ENCODE data around the gene LITAF.

Gene LITAF

DNA sequence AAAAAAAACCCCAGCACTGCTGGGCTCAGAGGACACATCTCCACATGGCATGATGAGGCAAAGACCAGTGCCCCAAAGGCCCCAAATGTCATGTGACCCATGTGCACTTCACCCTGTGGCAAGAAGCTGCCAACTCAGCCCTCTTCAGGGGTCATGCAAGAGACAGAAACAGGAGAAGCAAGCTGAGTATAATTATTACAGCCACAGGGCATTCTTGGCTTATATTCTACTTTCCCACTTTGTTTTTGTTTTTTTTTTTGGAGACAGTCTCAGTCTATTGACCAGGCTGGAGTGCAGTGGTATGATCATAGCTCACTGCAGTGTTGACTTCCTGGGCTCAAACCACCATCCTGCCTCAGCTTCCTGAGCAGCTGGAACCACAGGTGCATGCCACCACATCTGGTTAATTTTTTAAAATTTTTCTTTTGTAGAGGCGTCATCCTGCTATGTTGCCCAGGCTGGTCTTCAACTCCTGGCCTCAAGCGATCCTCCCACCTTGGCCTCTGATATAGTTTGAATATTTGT, 32.7 kb upstream of the LITAF start:
- no peak for DNase-seq (ENCODE audit: low read depth)
- Histone ChIP-seq H3K27me3 (replicated peaks; ENCODE audit: control insufficient read depth, insufficient read depth, low read length) (no peaks in the 10 kb centered on the region), H3K36me3 (ENCODE audit: control insufficient read depth, insufficient read depth, low read length, severe bottlenecking) (no peaks in the 10 kb centered on the region), H3K4me1 (ENCODE audit: control insufficient read depth, insufficient read depth, low read length) (peaks cover 3% of the 10 kb centered on the region), H3K4me3 (ENCODE audit: low read length) (no peak overlapping the region), H3K9me3 (ENCODE audit: control insufficient read depth, low read length) (no peaks in the 10 kb centered on the region), H3K9ac (ENCODE audit: low read length) (no peak overlapping the region)

DNA sequence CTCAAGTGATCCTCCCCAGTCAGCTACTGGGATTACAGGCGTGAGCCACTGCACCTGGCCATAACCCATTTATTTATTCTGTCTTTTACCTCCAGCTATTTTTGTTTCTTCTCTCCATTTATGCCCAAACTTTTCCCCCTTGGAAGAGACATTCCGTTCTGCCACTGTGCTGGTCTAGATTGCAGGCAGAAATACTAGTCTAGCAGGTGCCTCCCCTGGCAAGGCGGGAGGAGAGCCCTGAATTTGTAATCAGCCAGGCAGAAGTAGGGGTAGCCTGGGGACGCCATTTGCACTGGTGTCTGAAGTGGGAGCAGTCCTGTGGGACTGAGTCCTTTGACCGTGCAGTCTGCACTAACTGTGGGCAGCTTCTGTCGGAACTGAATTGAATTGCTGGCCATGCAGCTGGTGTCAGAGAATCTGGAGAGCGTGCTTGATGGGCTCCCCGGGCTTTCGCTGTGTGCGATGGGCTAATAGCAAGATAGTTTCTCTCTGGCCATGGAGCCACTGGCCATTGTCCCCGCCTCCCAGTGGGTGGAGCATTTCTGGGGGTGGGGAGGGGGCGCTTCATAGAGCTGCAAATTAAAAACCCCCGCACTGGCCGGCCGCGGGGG, 31.5 kb upstream of the LITAF start:
- Histone ChIP-seq H3K9ac (ENCODE audit: low read length) (no peak overlapping the region), H3K4me1 (ENCODE audit: control insufficient read depth, insufficient read depth, low read length) (peaks cover 3% of the 10 kb centered on the region), H3K9me3 (ENCODE audit: control insufficient read depth, low read length) (no peaks in the 10 kb centered on the region), H3K36me3 (ENCODE audit: control insufficient read depth, insufficient read depth, low read length, severe bottlenecking) (no peaks in the 10 kb centered on the region), H3K27me3 (replicated peaks; ENCODE audit: control insufficient read depth, insufficient read depth, low read length) (no peaks in the 10 kb centered on the region), H3K4me3 (ENCODE audit: low read length) (no peak overlapping the region)
- no peak for DNase-seq (ENCODE audit: low read depth)

DNA sequence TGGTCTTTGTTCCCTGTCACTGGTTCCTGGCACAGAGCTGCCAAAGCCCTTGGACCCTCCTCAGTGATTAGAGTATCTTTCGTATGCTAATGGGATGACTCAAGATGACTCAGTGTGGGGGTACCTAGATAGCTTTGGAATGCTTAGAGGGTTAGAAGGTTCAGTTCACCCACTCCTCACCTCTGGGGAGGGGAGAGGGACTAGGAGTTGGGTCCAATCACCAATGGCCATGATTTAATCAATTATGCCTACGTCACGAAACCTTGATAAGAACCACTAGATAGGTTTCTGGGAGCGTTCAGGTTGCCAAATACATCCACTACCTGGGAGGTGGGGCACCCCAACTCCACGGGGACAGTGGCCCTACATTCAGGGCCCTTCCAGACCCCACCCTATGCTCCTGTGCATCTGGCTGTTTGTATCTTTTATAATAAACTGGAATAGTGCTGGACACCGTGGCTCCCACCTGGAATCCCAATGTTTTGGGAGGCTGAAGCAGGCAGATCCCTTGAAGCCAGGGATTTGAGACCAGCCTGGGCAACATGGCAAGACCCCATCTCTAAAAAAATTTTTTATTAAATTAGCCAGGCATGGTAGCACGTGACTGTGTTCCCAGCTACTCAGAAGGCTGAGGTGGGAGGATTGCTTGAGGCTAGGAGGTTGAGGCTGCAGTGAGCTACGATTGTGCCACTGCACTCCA, 29.2 kb upstream of the LITAF start:
- no peaks in the 10 kb centered on the region for H3K27me3 ChIP-seq (replicated peaks; ENCODE audit: control insufficient read depth, insufficient read depth, low read length)
- H3K4me1 ChIP-seq (ENCODE audit: control insufficient read depth, insufficient read depth, low read length): peaks cover 3% of the 10 kb centered on the region
- H3K4me3 ChIP-seq (ENCODE audit: low read length): no peak overlapping the region
- H3K9ac ChIP-seq (ENCODE audit: low read length): no peak overlapping the region
- no peaks in the 10 kb centered on the region for H3K9me3 ChIP-seq (ENCODE audit: control insufficient read depth, low read length)
- H3K36me3 ChIP-seq (ENCODE audit: control insufficient read depth, insufficient read depth, low read length, severe bottlenecking): no peaks in the 10 kb centered on the region
- no peak for DNase-seq (ENCODE audit: low read depth)

DNA sequence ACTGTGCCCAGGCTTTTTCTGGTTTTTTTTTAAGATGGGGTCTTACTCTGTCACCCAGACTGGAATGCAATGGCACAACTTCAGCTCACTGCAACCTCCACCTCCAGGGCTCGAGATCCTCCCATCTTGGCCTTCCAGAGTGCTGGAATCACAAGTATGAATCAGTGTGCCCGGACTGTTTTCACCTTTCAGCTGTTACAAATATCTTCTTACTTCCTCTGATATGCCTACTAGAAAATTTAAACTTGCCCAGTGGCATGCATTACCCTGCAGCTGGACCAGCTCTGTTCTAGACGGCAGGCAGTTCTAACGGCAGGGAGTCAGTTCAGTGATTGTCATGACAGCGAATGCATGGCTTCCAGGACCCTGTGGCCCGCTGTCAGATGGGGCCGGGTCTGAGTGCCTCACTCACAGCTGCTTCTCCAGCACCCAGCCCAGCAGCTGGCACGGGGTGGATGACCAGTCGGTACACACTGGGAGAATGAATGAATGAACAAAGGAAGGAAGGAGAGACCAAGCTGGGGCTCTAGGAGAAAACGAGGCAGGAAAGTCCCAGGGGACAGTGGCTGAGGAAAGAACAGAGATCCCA, 28.0 kb upstream of the LITAF start:
- no peak overlapping the region for H3K9ac ChIP-seq (ENCODE audit: low read length)
- H3K4me1 ChIP-seq (ENCODE audit: control insufficient read depth, insufficient read depth, low read length): peaks cover 3% of the 10 kb centered on the region
- H3K36me3 ChIP-seq (ENCODE audit: control insufficient read depth, insufficient read depth, low read length, severe bottlenecking): no peaks in the 10 kb centered on the region
- no peak overlapping the region for H3K4me3 ChIP-seq (ENCODE audit: low read length)
- peaks cover 9% of the 10 kb centered on the region for H3K27me3 ChIP-seq (replicated peaks; ENCODE audit: control insufficient read depth, insufficient read depth, low read length)
- DNase-seq (ENCODE audit: low read depth): no peak
- no peaks in the 10 kb centered on the region for H3K9me3 ChIP-seq (ENCODE audit: control insufficient read depth, low read length)

DNA sequence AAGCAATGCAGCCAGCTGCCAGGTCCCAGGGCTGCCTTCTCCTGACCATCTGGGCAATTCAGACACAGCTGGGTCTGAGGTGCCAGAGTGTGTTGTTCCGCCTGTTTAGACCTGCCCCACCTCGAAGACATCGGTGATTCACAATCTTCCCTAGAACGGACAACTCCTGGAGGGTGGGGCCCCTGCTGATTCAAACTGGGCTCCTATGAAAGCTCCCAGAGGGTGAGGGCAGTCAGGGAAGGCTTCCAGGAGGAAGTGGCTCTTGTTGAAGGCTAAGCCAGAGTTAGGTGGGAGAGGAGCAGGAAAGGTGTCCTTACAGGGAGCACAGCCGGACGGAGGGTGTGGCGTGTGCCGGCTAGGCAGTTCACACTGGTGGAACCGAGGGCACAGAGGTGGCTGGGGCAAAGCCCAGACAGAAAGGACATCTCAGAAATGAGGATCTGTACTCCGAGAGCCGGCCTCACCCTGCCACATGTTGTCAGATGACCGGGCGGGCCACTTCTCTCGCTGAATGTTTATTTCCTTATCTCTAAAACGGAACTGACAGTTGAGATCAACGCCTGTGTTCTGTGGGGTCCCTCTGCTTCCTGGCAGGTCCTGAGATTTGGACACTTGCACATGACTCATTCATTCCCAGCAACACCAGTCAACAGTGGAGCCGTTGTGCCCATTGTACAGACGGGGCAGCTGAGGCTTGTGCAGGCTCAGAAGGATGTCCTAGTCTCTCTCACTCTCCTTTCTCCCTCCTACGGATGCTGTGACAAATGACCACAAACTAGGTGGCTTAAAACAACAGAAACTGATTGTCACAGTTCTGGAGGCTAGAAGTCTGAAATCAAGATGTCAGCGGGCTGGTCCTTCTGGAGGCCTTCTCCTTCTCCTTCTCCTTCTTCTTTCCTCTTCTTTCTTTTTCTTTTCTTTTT, 26.9 kb upstream of the LITAF start:
- DNase-seq (ENCODE audit: low read depth): no peak

DNA sequence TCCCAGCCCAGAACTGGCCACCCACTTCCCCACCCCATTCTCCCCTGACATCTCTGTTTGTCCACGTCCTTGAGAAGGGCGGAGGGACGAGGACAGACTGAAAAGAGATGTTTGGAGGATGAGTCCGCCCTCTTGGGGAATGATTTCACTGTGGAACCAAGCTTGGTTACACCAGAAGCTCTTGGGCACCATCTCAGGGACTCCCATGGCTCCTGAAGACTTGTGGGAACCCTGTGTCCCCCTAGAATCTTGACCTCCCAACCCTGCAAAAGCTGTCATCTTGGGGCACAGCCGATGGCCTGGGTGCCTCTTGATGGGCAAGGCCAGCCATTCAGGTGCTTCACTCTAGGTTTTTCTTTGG, 25.9 kb upstream of the LITAF start:
- Histone ChIP-seq H3K36me3 (ENCODE audit: control insufficient read depth, insufficient read depth, low read length, severe bottlenecking) (no peaks in the 10 kb centered on the region), H3K27me3 (replicated peaks; ENCODE audit: control insufficient read depth, insufficient read depth, low read length) (peaks cover 19% of the 10 kb centered on the region), H3K9me3 (ENCODE audit: control insufficient read depth, low read length) (no peaks in the 10 kb centered on the region), H3K4me1 (ENCODE audit: control insufficient read depth, insufficient read depth, low read length) (no peaks in the 10 kb centered on the region), H3K9ac (ENCODE audit: low read length) (no peak overlapping the region), H3K4me3 (ENCODE audit: low read length) (no peak overlapping the region)
- no peak for DNase-seq (ENCODE audit: low read depth)

More for the DNA sequence above, 26.9 kb upstream of the LITAF start:
- Histone ChIP-seq H3K4me1 (ENCODE audit: control insufficient read depth, insufficient read depth, low read length) (no peaks in the 10 kb centered on the region), H3K9me3 (ENCODE audit: control insufficient read depth, low read length) (no peaks in the 10 kb centered on the region), H3K36me3 (ENCODE audit: control insufficient read depth, insufficient read depth, low read length, severe bottlenecking) (no peaks in the 10 kb centered on the region), H3K4me3 (ENCODE audit: low read length) (no peak overlapping the region), H3K27me3 (replicated peaks; ENCODE audit: control insufficient read depth, insufficient read depth, low read length) (peaks cover 12% of the 10 kb centered on the region), H3K9ac (ENCODE audit: low read length) (no peak overlapping the region)

DNA sequence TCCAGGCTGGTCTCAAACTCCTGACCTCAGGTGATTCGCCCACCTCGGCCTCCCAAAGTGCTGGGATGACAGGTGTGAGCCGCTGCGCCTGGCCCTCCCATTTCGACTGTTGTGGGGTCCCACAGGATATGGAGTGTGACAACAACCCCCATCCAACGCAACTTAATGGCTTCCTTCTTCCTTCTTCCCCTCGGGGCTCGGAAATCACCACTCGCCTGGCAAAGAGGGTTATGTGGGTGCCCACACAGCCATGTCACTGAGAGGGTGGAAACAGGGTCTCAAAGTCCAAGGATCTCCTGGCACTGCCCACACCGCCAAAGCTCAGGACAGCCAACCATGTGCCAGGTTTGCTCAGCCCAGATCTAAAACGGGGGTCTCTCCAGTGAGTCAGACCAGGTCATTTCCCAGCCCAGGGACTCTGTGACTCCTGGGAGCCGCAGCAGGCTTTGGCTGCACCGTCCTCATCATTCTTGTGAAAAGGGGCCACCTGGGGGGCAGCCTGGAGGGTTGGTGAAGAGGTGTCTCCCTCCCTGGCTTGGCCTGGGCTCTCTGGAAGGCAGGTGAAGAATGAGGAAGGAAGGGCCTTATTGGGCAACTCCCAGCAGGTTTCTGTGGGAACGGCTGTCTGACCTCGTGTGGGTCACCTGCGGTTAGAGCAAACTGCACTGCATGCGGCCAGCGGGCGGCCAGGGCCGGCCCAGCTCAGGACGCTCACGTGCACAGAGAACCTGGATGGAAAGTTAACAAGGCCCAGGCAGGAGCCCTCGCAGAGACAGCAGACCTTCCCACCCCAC, 25.3 kb upstream of the LITAF start:
- Histone ChIP-seq H3K27me3 (replicated peaks; ENCODE audit: control insufficient read depth, insufficient read depth, low read length) (peaks cover 21% of the 10 kb centered on the region), H3K36me3 (ENCODE audit: control insufficient read depth, insufficient read depth, low read length, severe bottlenecking) (no peaks in the 10 kb centered on the region), H3K9ac (ENCODE audit: low read length) (no peak overlapping the region), H3K4me3 (ENCODE audit: low read length) (no peak overlapping the region), H3K9me3 (ENCODE audit: control insufficient read depth, low read length) (no peaks in the 10 kb centered on the region), H3K4me1 (ENCODE audit: control insufficient read depth, insufficient read depth, low read length) (no peaks in the 10 kb centered on the region)
- DNase-seq (ENCODE audit: low read depth): no peak

DNA sequence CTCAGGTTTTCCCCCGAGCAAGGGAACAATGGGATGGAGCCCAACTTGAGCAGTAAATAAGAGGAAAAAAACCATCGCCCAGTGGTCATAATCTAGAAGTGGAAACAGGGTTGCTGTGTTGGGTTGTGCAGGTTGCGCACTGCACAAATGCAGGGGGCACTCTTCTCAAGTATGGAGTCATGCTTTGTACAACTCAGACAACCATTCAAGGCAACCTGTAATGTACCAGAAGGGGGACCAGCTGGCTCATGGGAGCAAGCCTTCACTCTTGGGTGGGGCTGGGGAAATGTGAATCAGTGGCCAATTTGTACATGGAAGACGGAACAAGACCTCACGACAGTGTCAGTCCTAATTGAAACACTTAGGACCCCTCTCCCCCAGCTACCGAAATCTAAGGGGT, 23.9 kb upstream of the LITAF start:
- no peaks in the 10 kb centered on the region for H3K4me1 ChIP-seq (ENCODE audit: control insufficient read depth, insufficient read depth, low read length)
- H3K9ac ChIP-seq (ENCODE audit: low read length): no peak overlapping the region
- DNase-seq (ENCODE audit: low read depth): no peak
- H3K27me3 ChIP-seq (replicated peaks; ENCODE audit: control insufficient read depth, insufficient read depth, low read length): peaks cover 21% of the 10 kb centered on the region
- no peak overlapping the region for H3K4me3 ChIP-seq (ENCODE audit: low read length)
- H3K36me3 ChIP-seq (ENCODE audit: control insufficient read depth, insufficient read depth, low read length, severe bottlenecking): no peaks in the 10 kb centered on the region
- H3K9me3 ChIP-seq (ENCODE audit: control insufficient read depth, low read length): no peaks in the 10 kb centered on the region

DNA sequence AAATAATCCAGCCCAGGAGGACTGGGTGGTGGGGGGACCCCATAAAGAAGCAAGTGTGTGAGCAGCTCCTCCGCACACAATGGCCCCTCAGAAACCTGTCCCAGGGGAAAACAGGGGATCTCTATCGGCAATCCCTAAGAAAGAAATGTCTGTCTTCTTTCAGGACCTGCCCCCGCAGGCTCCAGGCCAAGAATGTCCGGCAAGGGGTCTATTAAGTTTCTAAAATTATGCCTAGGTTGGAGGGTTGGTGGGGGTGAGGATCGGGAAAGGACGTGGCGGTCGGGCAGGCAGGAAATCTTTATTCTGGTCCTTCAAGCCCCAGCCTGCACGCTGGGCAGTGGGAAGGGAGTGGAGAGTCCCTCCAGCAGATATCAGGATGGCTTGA, 23.4 kb upstream of the LITAF start:
- Histone ChIP-seq H3K4me3 (ENCODE audit: low read length) (no peak overlapping the region), H3K27me3 (replicated peaks; ENCODE audit: control insufficient read depth, insufficient read depth, low read length) (peaks cover 21% of the 10 kb centered on the region), H3K9ac (ENCODE audit: low read length) (no peak overlapping the region), H3K9me3 (ENCODE audit: control insufficient read depth, low read length) (no peaks in the 10 kb centered on the region), H3K36me3 (ENCODE audit: control insufficient read depth, insufficient read depth, low read length, severe bottlenecking) (no peaks in the 10 kb centered on the region), H3K4me1 (ENCODE audit: control insufficient read depth, insufficient read depth, low read length) (no peaks in the 10 kb centered on the region)
- no peak for DNase-seq (ENCODE audit: low read depth)

DNA sequence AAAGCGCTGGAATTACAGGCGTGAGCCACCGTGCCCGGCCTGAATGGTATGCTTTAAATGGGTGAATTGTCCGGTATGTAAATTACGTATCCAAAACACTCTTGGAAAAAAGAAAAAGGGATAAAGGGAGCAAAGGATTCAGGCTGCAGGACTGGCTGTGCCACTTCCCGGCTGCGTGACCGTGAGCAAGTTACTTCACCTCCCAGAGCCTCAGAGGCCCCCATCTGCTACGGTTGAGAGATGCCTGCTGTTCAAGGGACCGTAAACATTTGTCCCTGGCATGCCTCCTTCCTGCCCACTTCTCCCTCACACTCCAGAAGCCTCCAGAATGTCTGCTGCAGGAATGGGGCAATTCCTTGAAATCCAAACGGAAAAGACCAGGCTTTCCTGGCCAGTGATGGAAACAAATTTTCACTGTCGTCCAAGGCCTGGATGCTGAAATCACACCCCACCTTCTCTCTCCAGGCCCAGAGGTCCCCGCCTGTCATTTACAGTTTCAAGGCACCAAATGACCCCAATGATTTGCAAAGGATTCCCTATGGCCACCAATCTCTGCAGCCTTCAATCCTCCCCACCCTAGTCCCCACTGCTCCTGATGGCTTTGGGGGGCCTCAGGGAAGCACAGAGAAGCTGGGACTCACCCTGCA, 22.9 kb upstream of the LITAF start:
- H3K9me3 ChIP-seq (ENCODE audit: control insufficient read depth, low read length): no peaks in the 10 kb centered on the region
- no peak overlapping the region for H3K9ac ChIP-seq (ENCODE audit: low read length)
- no peaks in the 10 kb centered on the region for H3K4me1 ChIP-seq (ENCODE audit: control insufficient read depth, insufficient read depth, low read length)
- peaks cover 21% of the 10 kb centered on the region for H3K27me3 ChIP-seq (replicated peaks; ENCODE audit: control insufficient read depth, insufficient read depth, low read length)
- H3K4me3 ChIP-seq (ENCODE audit: low read length): no peak overlapping the region
- DNase-seq (ENCODE audit: low read depth): no peak
- H3K36me3 ChIP-seq (ENCODE audit: control insufficient read depth, insufficient read depth, low read length, severe bottlenecking): no peaks in the 10 kb centered on the region

Data from adipocyte (in vitro differentiated cells).